H9 (cell line): Measurements from ENCODE around the gene SCN4A. TPM values are rescaled to one million over a fixed set of nuclear protein-coding genes. Genes with fewer than 3 reads are reported as not detected.

ENCODE experiments used
- DNase-seq: peaks from one replicate; pipeline ENCODE4 v3.0.0-alpha.2; 2017
- H2AFZ ChIP-seq: one replicate; pipeline ENCODE4 v1.6.1; 2013; ENCODE audit warnings: mild to moderate bottlenecking, low read length, control low read depth, moderate library complexity
- H2AK5ac ChIP-seq: 2 replicates; pipeline ENCODE4 v1.6.1; 2013; ENCODE audit warnings: low read length, control low read depth, mixed read lengths; ENCODE audit not compliant: insufficient read length
- H2BK120ac ChIP-seq: one replicate; pipeline ENCODE4 v1.6.1; 2013; ENCODE audit warnings: low read depth, mild to moderate bottlenecking, low read length, control low read depth, inconsistent platforms; ENCODE audit not compliant: poor library complexity, severe bottlenecking
- H2BK12ac ChIP-seq: 2 replicates; pipeline ENCODE4 v1.6.1; 2013; ENCODE audit warnings: low read length, control low read depth, mixed read lengths, low read depth; ENCODE audit not compliant: insufficient read length
- H2BK15ac ChIP-seq: 2 replicates; pipeline ENCODE4 v1.6.1; 2013; ENCODE audit warnings: low read depth, low read length, control low read depth
- H2BK20ac ChIP-seq: one replicate; pipeline ENCODE4 v1.6.1; 2013; ENCODE audit warnings: low read depth, mild to moderate bottlenecking, low read length, control low read depth, inconsistent platforms; ENCODE audit not compliant: poor library complexity, severe bottlenecking
- H2BK5ac ChIP-seq: 2 replicates; pipeline ENCODE4 v1.6.1; 2013; ENCODE audit warnings: low read length, control low read depth, mixed read lengths; ENCODE audit not compliant: insufficient read length
- H3K14ac ChIP-seq: 2 replicates; pipeline ENCODE4 v1.6.1; 2013; ENCODE audit warnings: low read length, control low read depth; ENCODE audit not compliant: insufficient read depth
- H3K18ac ChIP-seq: 2 replicates; pipeline ENCODE4 v1.6.1; 2013; ENCODE audit warnings: low read depth, mild to moderate bottlenecking, mixed read lengths, low read length, control low read depth; ENCODE audit not compliant: insufficient read length
- H3K23ac ChIP-seq: 2 replicates; pipeline ENCODE4 v1.6.1; 2013; ENCODE audit warnings: low read length, control low read depth, mixed read lengths, low read depth; ENCODE audit not compliant: insufficient read length
- H3K23me2 ChIP-seq: 2 replicates; pipeline ENCODE4 v1.6.1; 2013; ENCODE audit warnings: low read depth, mild to moderate bottlenecking, mixed read lengths, low read length, control low read depth; ENCODE audit not compliant: insufficient read length, poor library complexity, severe bottlenecking
- H3K27ac ChIP-seq: 2 replicates; pipeline ENCODE4 v1.5.1; 2013; ENCODE audit warnings: low read length, control low read depth, mixed read lengths, low read depth; ENCODE audit not compliant: insufficient read length
- H3K27me3 ChIP-seq: 2 replicates; pipeline ENCODE4 v1.6.1; 2013; ENCODE audit warnings: low read length, control low read depth, inconsistent platforms; ENCODE audit not compliant: insufficient read depth
- H3K4ac ChIP-seq: 2 replicates; pipeline ENCODE4 v1.6.1; 2013; ENCODE audit warnings: low read depth, mild to moderate bottlenecking, control low read depth, inconsistent platforms, low read length, moderate library complexity
- H3K4me1 ChIP-seq: 2 replicates; pipeline ENCODE4 v1.6.1; 2013; ENCODE audit warnings: low read length, control low read depth, inconsistent platforms; ENCODE audit not compliant: insufficient read depth
- H3K4me2 ChIP-seq: 2 replicates; pipeline ENCODE4 v1.6.1; 2013; ENCODE audit warnings: low read length, control low read depth, mixed read lengths; ENCODE audit not compliant: insufficient read length, insufficient read depth
- H3K56ac ChIP-seq: 2 replicates; pipeline ENCODE4 v1.6.1; 2013; ENCODE audit warnings: low read depth, mild to moderate bottlenecking, mixed read lengths, low read length, control low read depth; ENCODE audit not compliant: insufficient read length
- H3K79me1 ChIP-seq: 2 replicates; pipeline ENCODE4 v1.6.1; 2013; ENCODE audit warnings: low read depth, mild to moderate bottlenecking, moderate library complexity, low read length, control low read depth, inconsistent platforms; ENCODE audit not compliant: insufficient read depth, poor library complexity, severe bottlenecking
- H3K79me2 ChIP-seq: 2 replicates; pipeline ENCODE4 v1.6.1; 2013; ENCODE audit warnings: low read length, control low read depth, inconsistent platforms; ENCODE audit not compliant: insufficient read depth
- H3K9ac ChIP-seq: 2 replicates; pipeline ENCODE4 v1.6.1; 2013; ENCODE audit warnings: low read length, control low read depth, mixed read lengths; ENCODE audit not compliant: insufficient read length; ENCODE audit errors: extremely low read depth
- H3K9me3 ChIP-seq: one replicate; pipeline ENCODE4 v1.6.1; 2013; ENCODE audit warnings: low read depth, low read length, inconsistent platforms; ENCODE audit not compliant: control insufficient read depth
- H3T11ph ChIP-seq: one replicate; pipeline ENCODE4 v1.6.1; 2013; ENCODE audit warnings: mild to moderate bottlenecking, low read length, control low read depth, inconsistent platforms
- H4K20me1 ChIP-seq: one replicate; pipeline ENCODE4 v1.6.1; 2013; ENCODE audit not compliant: control insufficient read depth, insufficient read length, insufficient read depth
- H4K5ac ChIP-seq: 2 replicates; pipeline ENCODE4 v1.6.1; 2013; ENCODE audit warnings: low read depth, mild to moderate bottlenecking, mixed read lengths, low read length, control low read depth; ENCODE audit not compliant: insufficient read length
- H4K8ac ChIP-seq: replicated peaks from 2 replicates; pipeline ENCODE4 v1.6.1; 2013; ENCODE audit warnings: low read length, control low read depth, mixed read lengths, low read depth; ENCODE audit not compliant: insufficient read length
- H4K91ac ChIP-seq: 2 replicates; pipeline ENCODE4 v1.6.1; 2013; ENCODE audit warnings: low read depth, mild to moderate bottlenecking, moderate library complexity, mixed read lengths, low read length, control low read depth; ENCODE audit not compliant: insufficient read length
- H3K27ac Mint-ChIP-seq, 3 experiments: 2 replicates in 2 of 3; 3 replicates in 1 of 3; pipeline ENCODE4 v1.8.0; 2020 to 2021; ENCODE audit warnings: mixed read lengths in 3 of 3, mild to moderate bottlenecking in 1 of 3, moderate library complexity in 1 of 3
- H3K27me3 Mint-ChIP-seq: 2 replicates; pipeline ENCODE4 v1.8.0; 2021; ENCODE audit warnings: low read depth, mild to moderate bottlenecking, moderate library complexity, mixed read lengths
- H3K36me3 Mint-ChIP-seq, 3 experiments: 2 replicates in 2 of 3; 3 replicates in 1 of 3; pipeline ENCODE4 v1.8.0; 2020 to 2021; ENCODE audit warnings: low read depth in 3 of 3, mixed read lengths in 3 of 3; ENCODE audit not compliant: insufficient read depth in 1 of 3
- H3K4me1 Mint-ChIP-seq, 2 experiments: 2 replicates each; pipeline ENCODE4 v1.8.0; 2020; ENCODE audit warnings: mixed read lengths in 2 of 2
- H3K4me3 Mint-ChIP-seq, 2 experiments: 2 replicates in 1 of 2; 3 replicates in 1 of 2; pipeline ENCODE4 v1.8.0; 2020 to 2021; ENCODE audit warnings: mild to moderate bottlenecking in 2 of 2, mixed read lengths in 2 of 2, moderate library complexity in 1 of 2
- H3K9me3 Mint-ChIP-seq, 2 experiments: 2 replicates in 1 of 2; 3 replicates in 1 of 2; pipeline ENCODE4 v1.8.0; 2020; ENCODE audit warnings: mild to moderate bottlenecking in 2 of 2, mixed read lengths in 2 of 2, moderate library complexity in 1 of 2
- CTCF ChIP-seq: fragments of 200-600 bp; sonication (generic); conservative IDR thresholded peaks from 3 replicates; pipeline ENCODE4 v1.8.0; 2021; ENCODE audit warnings: antibody characterized with exemption, mild to moderate bottlenecking
- WGBS: extraction: QIAGEN DNeasy Blood & Tissue Kit; methylation state at CpG from one replicate; pipeline ENCODE4 v1.1.7; 2013; ENCODE audit warnings: missing lambda C conversion rate, low lambda C conversion rate, mixed read lengths; ENCODE audit not compliant: insufficient read length; ENCODE audit errors: extremely low coverage; 5-methylcytosine and 5-hydroxymethylcytosine counted together
- total RNA-seq: library from RNA; stranded (reverse); gene quantifications from 2 replicates; pipeline ENCODE4 v1.2.1, GENCODE V29; 2021

The SCN4A gene
- total RNA-seq, 1 experiment from 2014 or later = 5.8 TPM

GRCh38 chr17:63960006-63960405, 12.7 kb downstream of the SCN4A start:
- Histone ChIP-seq H3K18ac (no peak overlapping the region), H3K23me2 (peaks cover 7% of the 10 kb centered on the region), H2BK20ac (no peak overlapping the region), H3K79me2 (no peaks in the 10 kb centered on the region), H2BK15ac (no peak overlapping the region), H4K8ac (no peak overlapping the region), H3K4ac (no peak overlapping the region), H3K27me3 (no peaks in the 10 kb centered on the region), H2AK5ac (no peak overlapping the region), H3K14ac (no peak overlapping the region), H3K4me2 (peak overlapping the region; percentile 80), H4K20me1 (no peaks in the 10 kb centered on the region), H3K4me1 (no peaks in the 10 kb centered on the region), H3K9me3 (no peaks in the 10 kb centered on the region), H4K91ac (no peak overlapping the region), H2BK120ac (no peak overlapping the region), H2BK5ac (no peak overlapping the region), H3K23ac (no peak overlapping the region), H2AFZ (no peak overlapping the region), H3K9ac (no peak overlapping the region), H3T11ph (no peak overlapping the region), H3K79me1 (no peaks in the 10 kb centered on the region), H4K5ac (no peak overlapping the region), H3K56ac (no peak overlapping the region), H3K27ac (no peak overlapping the region), H2BK12ac (no peak overlapping the region)
- Mint-ChIP-seq H3K4me3 (peak overlapping the region; percentile 73 to 82; a peak in 3 of 5 replicates), H3K27me3 (peaks cover 4% of the 10 kb centered on the region), H3K4me1 (peaks cover 21 to 26% of the 10 kb centered on the region in 2 experiments), H3K36me3 (peaks cover 2 to 8% (median 4%) of the 10 kb centered on the region in 3 experiments; a peak in 3 of 7 replicates), H3K9me3 (no peaks in the 10 kb centered on the region; a peak in 1 of 5 replicates), H3K27ac (peak overlapping the region in 1 of 3 experiments; percentile 92; a peak in 2 of 7 replicates)
- DNase-seq = no peak
- no peak for TF ChIP-seq CTCF
- no CpG with 5 or more reads among the region's 9 CpGs for WGBS
